Islet precursor cell (in vitro differentiated cells): ENCODE results near the gene LZTS2.
"Not testable (repeated sequence)": the region's sequence is repeated elsewhere in the genome, so short reads cannot be mapped to it uniquely, and the experiment has no call there.

Experiments used
- DNase-seq: peaks from one replicate; pipeline ENCODE4 v3.0.0-alpha.2; 2018

Gene LZTS2

GRCh38 chr10:101034404-101034803 lies 34.8 kb downstream of the LZTS2 start:
- not testable (repeated sequence) for DNase-seq

GRCh38 chr10:101035314-101035713 lies 35.7 kb downstream of the LZTS2 start:
- no peak for DNase-seq

GRCh38 chr10:101035916-101036702 lies 36.5 kb downstream of the LZTS2 start:
- DNase-seq = no peak

- DNase-seq = no peak
Measured at GRCh38 chr10:101036726-101037125, 37.1 kb downstream of the LZTS2 start.

DNA sequence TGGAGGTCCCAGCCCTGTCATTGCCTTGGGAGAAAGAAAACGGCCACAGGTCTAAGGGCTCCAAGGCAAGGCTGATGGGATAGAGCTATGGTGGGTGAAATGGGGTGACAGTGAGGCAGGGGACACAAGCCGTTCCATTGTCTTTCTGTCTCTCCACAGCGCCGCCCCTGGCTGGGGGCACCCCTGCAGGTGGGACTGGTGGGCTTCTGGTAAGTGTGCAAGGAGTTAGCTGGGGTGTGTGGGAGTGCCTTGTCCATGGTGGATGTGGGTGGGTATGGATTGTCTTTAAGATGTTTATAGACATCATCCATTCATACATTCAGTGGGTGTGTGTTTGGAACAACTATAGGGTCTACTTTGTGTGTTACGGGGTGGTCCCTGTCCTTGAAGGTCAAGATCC lies 38.9 kb downstream of the LZTS2 start:
- peak; percentile 56 for DNase-seq

GRCh38 chr10:101040061-101040460 lies 40.5 kb downstream of the LZTS2 start:
- no peak for DNase-seq

GRCh38 chr10:101040851-101041250 lies 41.2 kb downstream of the LZTS2 start:
- no peak for DNase-seq

DNA sequence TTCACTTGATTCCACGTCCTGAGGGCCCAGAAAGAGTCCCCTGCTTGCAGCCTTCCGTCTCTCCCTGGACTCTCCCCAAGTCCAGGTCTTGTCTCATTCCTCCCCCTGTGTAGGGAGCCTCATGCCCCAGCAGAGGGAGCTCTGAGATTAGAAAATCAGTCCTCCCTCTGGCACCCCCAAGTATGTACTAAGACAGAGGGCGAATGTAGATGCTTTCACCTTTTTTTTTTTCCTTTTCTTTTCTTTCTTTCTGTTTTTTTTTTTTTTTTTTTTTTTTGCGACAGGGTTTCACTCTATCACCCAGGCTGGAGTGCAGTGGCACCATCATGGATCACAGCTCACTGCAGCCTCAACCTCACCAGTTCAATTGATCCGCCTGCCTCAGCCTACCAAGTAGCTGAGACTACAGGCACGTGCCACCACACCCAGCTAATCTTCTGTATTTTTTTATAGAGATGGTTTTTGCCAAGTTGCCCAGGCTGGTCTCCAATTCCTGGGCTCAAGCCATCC lies 41.7 kb downstream of the LZTS2 start:
- DNase-seq = peak; percentile 89

DNA sequence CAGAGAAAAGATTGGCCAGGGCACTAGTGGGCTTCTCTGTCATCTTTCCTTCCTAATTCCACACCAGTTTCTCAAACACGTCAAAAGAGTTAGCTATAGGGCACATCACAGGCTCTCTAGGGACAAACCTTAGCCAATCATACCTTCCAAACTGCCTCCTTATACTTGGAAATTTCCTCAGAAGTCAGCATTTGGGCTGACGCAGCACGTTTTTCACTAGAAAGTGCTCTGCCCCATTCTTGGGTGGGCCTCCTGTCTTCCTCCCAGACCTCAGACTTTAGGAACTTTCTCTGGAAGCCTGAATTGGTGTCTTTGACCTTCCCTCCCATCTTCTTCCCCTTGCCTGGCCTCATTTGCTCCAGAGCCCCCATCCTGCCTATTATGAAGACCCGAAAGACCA lies 42.5 kb downstream of the LZTS2 start:
- DNase-seq = no peak

- peak; percentile 99 for DNase-seq
Measured at GRCh38 chr10:101042667-101043362, 43.2 kb downstream of the LZTS2 start.

- no peak for DNase-seq
Measured at GRCh38 chr10:101043363-101043707, 43.7 kb downstream of the LZTS2 start.

DNA sequence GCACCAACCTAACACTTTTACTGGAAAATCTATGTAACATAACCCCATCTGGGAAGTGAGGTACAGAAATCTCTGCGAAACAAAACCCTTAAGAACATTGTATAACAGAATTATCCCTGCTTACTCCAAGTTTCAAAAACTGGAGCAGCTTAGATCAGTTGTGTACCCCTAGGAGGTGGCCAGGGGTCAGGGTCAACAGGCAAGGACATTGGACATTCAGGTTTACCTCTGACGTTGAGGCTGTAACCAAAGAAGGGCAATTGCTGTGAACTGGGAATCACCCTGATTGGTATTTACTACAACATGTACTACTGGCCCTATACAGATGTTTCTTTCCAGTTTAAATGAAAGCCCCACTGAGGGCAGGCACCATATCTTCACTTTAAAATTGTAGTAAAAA lies 44.5 kb downstream of the LZTS2 start:
- no peak for DNase-seq

DNA sequence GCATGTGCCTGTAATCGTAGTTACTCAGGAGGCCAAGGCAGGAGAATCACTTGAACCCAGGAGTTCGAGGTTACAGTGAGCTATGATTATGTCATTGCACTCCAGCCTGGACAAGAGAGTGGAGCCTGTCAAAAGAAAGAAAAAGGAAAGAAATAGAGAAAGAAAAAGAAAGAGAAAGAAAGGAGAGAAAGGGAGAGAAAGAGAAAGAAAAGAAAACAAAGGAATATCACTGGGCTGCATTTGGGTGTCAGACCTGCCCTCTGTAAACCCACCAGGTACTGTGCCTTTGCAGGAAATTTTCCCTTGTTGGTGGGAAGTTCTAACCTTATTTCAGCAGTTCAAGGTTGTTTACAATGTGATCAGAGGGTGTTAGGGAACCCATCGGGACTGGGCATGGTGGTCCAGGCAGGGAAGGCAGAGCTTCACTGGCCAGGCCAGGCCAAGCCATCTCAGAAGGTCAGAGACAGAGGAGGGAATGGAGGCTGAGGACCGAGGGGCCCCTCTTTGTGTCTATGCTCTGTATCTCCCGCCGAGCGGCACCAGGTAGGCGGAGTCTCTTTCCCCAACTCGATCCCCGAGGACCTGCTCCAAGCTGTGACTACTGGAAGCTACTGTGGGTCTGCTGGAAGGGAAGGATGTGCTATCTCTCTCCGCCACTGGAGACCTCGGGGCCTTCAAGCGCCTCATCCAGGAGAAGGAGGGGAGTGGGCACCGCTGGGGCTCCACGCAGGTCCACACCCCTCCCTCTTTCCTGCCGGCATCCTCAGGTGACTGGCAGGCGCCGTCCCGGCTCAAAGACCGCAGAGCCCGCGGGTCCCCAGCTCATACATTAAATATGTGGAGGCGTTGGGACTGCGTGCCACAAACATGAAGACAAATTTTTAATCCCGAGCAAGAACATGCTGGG lies 47.0 kb downstream of the LZTS2 start:
- peak; percentile 71 for DNase-seq

- no peak for DNase-seq
Measured at GRCh38 chr10:101047268-101047667, 47.7 kb downstream of the LZTS2 start.

- DNase-seq = peak; percentile 75
Measured at GRCh38 chr10:101047961-101048892, 48.6 kb downstream of the LZTS2 start.

GRCh38 chr10:101050208-101051069 lies 50.8 kb downstream of the LZTS2 start:
- peak; percentile 90 for DNase-seq

GRCh38 chr10:101052285-101052684 lies 52.7 kb downstream of the LZTS2 start:
- peak; percentile 74 for DNase-seq

GRCh38 chr10:101053516-101053915 lies 53.9 kb downstream of the LZTS2 start:
- no peak for DNase-seq

GRCh38 chr10:101054351-101054750 lies 54.7 kb downstream of the LZTS2 start:
- DNase-seq = no peak

- DNase-seq = no peak
Measured at GRCh38 chr10:101054876-101055275, 55.3 kb downstream of the LZTS2 start.

DNA sequence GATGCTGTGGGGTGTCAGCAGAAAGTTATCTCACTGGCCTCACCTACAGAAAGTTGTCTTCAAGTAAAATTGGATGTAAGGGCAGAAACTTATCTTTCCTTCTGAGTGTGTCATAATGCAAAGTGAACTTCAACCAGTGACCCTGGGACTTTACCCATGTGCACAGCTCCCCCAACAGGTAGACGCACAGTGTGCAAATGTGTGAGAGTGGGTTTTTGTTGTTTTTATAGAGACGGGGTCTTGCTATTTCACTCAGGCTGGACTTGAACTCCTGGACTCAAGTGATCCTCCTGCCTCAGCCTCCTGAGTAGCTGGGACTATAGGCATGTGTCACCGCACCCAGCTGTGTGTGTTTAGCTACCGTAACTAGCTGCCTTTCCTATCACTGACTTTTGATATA lies 55.8 kb downstream of the LZTS2 start:
- DNase-seq = no peak
